CD4-positive, alpha-beta T cell treated with Interleukin-12 subunit alpha and Interleukin-12 subunit beta, for 1 hour (primary cell): ENCODE measurements around the gene FLNC.

ENCODE experiments used
- DNase-seq: peaks from one replicate; pipeline ENCODE4 v3.0.0-alpha.2; 2020

The FLNC gene

GRCh38 chr7:128867842-128868623 lies 37.8 kb downstream of the FLNC start:
- no peak for DNase-seq

- no peak for DNase-seq
Measured at GRCh38 chr7:128868624-128869137, 38.5 kb downstream of the FLNC start.

- DNase-seq: peak; percentile 39
Measured at GRCh38 chr7:128869138-128869943, 39.1 kb downstream of the FLNC start.

- no peak for DNase-seq
Measured at GRCh38 chr7:128869944-128870285, 39.7 kb downstream of the FLNC start.

- DNase-seq: no peak
Measured at GRCh38 chr7:128871050-128871449, 40.8 kb downstream of the FLNC start.

- no peak for DNase-seq
Measured at GRCh38 chr7:128872394-128872824, 42.2 kb downstream of the FLNC start.

- DNase-seq: no peak
Measured at GRCh38 chr7:128873234-128873633, 43.0 kb downstream of the FLNC start.

- DNase-seq: no peak
Measured at GRCh38 chr7:128874140-128875031, 44.2 kb downstream of the FLNC start.

- no peak for DNase-seq
Measured at GRCh38 chr7:128875523-128875948, 45.3 kb downstream of the FLNC start.

- no peak for DNase-seq
Measured at GRCh38 chr7:128876127-128876526, 45.9 kb downstream of the FLNC start.

GRCh38 chr7:128876586-128876977 lies 46.4 kb downstream of the FLNC start:
- no peak for DNase-seq

- DNase-seq: no peak
Measured at GRCh38 chr7:128876978-128877755, 47.0 kb downstream of the FLNC start.

- DNase-seq: no peak
Measured at GRCh38 chr7:128877756-128878120, 47.5 kb downstream of the FLNC start.

- DNase-seq: no peak
Measured at GRCh38 chr7:128878226-128879105, 48.3 kb downstream of the FLNC start.

- no peak for DNase-seq
Measured at GRCh38 chr7:128879461-128879938, 49.3 kb downstream of the FLNC start.

- DNase-seq: no peak
Measured at GRCh38 chr7:128879939-128880746, 49.9 kb downstream of the FLNC start.

GRCh38 chr7:128880791-128881457 lies 50.7 kb downstream of the FLNC start:
- DNase-seq: no peak

- no peak for DNase-seq
Measured at GRCh38 chr7:128881458-128882125, 51.4 kb downstream of the FLNC start.

- DNase-seq: no peak
Measured at GRCh38 chr7:128882134-128882533, 51.9 kb downstream of the FLNC start.
